ENCODE measurements around the gene GYG2.

GYG2 gene

GRCh38 chrX:2782778-2783177 is 46.0 kb upstream of the GYG2 start:
- TF ChIP-seq CSDC2 (CRISPR knock-in tag; IDR thresholded peaks at IDR 0.05) (no peak), ZFP3 (CRISPR knock-in tag; IDR thresholded peaks at IDR 0.05) (no peak), OSR1 (CRISPR knock-in tag; IDR thresholded peaks at IDR 0.05) (no peak), TSHZ2 (CRISPR knock-in tag; IDR thresholded peaks at IDR 0.05) (no peak), ZNF70 (CRISPR knock-in tag; IDR thresholded peaks at IDR 0.05) (no peak), ZC3H10 (CRISPR knock-in tag; IDR thresholded peaks at IDR 0.05) (no peak), TOX (CRISPR knock-in tag; IDR thresholded peaks at IDR 0.05; ENCODE audit: borderline replicate concordance) (no peak)
- ATAC-seq = no peak

GRCh38 chrX:2784026-2784425 is 44.7 kb upstream of the GYG2 start:
- TF ChIP-seq TCF4 (CRISPR knock-in tag; IDR thresholded peaks at IDR 0.05; ENCODE audit: borderline replicate concordance) (no peak), ZFP3 (CRISPR knock-in tag; IDR thresholded peaks at IDR 0.05) (no peak), ESRRG (CRISPR knock-in tag; IDR thresholded peaks at IDR 0.05) (no peak), OSR1 (CRISPR knock-in tag; IDR thresholded peaks at IDR 0.05) (no peak), TOX (CRISPR knock-in tag; IDR thresholded peaks at IDR 0.05; ENCODE audit: borderline replicate concordance) (no peak), PPARA (CRISPR knock-in tag; IDR thresholded peaks at IDR 0.05; ENCODE audit: borderline replicate concordance) (no peak), ARNTL (CRISPR knock-in tag; IDR thresholded peaks at IDR 0.05; ENCODE audit: borderline replicate concordance, low read depth) (no peak), ZNF70 (CRISPR knock-in tag; IDR thresholded peaks at IDR 0.05) (no peak), ZNF565 (CRISPR knock-in tag; conservative IDR thresholded peaks at IDR 0.05; ENCODE audit: low read depth) (no peak), GLIS3 (CRISPR knock-in tag; IDR thresholded peaks at IDR 0.05) (no peak), SNAI2 (CRISPR knock-in tag; IDR thresholded peaks at IDR 0.05) (no peak), CSDC2 (CRISPR knock-in tag; IDR thresholded peaks at IDR 0.05) (no peak), POU6F1 (CRISPR knock-in tag; IDR thresholded peaks at IDR 0.05; ENCODE audit: borderline replicate concordance, low read depth) (no peak), RARB (CRISPR knock-in tag; IDR thresholded peaks at IDR 0.05) (no peak), CREB5 (CRISPR knock-in tag; IDR thresholded peaks at IDR 0.05; ENCODE audit: low read depth) (no peak), BACH2 (CRISPR knock-in tag; IDR thresholded peaks at IDR 0.05; ENCODE audit: borderline replicate concordance) (no peak), PATZ1 (CRISPR knock-in tag; IDR thresholded peaks at IDR 0.05; ENCODE audit: borderline replicate concordance) (no peak)

GRCh38 chrX:2785538-2785937 is 43.2 kb upstream of the GYG2 start:
- no peak for ATAC-seq
- TF ChIP-seq TSHZ2 (CRISPR knock-in tag; IDR thresholded peaks at IDR 0.05) = no peak

More at GRCh38 chrX:2784026-2784425, 44.7 kb upstream of the GYG2 start:
- ATAC-seq = no peak
